Lung (tissue), 12 donors: ENCODE measurements around the gene MATR3. TPM values are rescaled to one million over a fixed set of nuclear protein-coding genes. Genes with fewer than 3 reads are reported as not detected.

Source experiments
- ATAC-seq: fragments of 200-7000 bp; cut with Tn5 transposase; one replicate; pipeline ENCODE4 v1.9.1; 2020; ENCODE audit warnings: moderate number of reproducible peaks; ENCODE audit not compliant: insufficient read depth, low FRiP score
- DNase-seq, 3 donors: peaks; one replicate each; pipeline ENCODE4 v3.0.0-alpha.2; 2013 to 2017
- H3K27ac ChIP-seq, 2 donors: one replicate each; pipeline ENCODE4 v1.5.1; 2013; ENCODE audit warnings: mild to moderate bottlenecking in 2 of 2, moderate library complexity in 2 of 2, control low read depth in 1 of 2, inconsistent platforms in 1 of 2, low read depth in 1 of 2, low read length in 1 of 2
- H3K27me3 ChIP-seq, 3 donors: one replicate each; pipeline ENCODE4 v1.5.1; 2013; ENCODE audit warnings: low read length in 2 of 3; ENCODE audit not compliant: control insufficient read depth in 3 of 3, insufficient read depth in 3 of 3
- H3K36me3 ChIP-seq, 4 donors: one replicate each; pipeline ENCODE4 v1.5.1; 2013; ENCODE audit warnings: low read length in 4 of 4, mild to moderate bottlenecking in 1 of 4, moderate library complexity in 1 of 4; ENCODE audit not compliant: control insufficient read depth in 4 of 4, insufficient read depth in 4 of 4
- H3K4me1 ChIP-seq, 5 donors: one replicate each; pipeline ENCODE4 v1.5.1; 2013; ENCODE audit warnings: low read length in 5 of 5, mild to moderate bottlenecking in 2 of 5, moderate library complexity in 1 of 5; ENCODE audit not compliant: control insufficient read depth in 5 of 5, insufficient read depth in 5 of 5
- H3K4me3 ChIP-seq: one replicate; pipeline ENCODE4 v1.5.1; 2013; ENCODE audit warnings: mild to moderate bottlenecking, control low read depth, moderate library complexity
- H3K9ac ChIP-seq, 2 donors: one replicate each; pipeline ENCODE4 v1.5.1; 2013; ENCODE audit warnings: low read length in 2 of 2, control low read depth in 1 of 2; ENCODE audit not compliant: insufficient read depth in 1 of 2
- H3K9me3 ChIP-seq, 4 donors: one replicate each; pipeline ENCODE4 v1.5.1; 2013; ENCODE audit warnings: low read length in 3 of 4, mild to moderate bottlenecking in 1 of 4, moderate library complexity in 1 of 4; ENCODE audit not compliant: control insufficient read depth in 4 of 4, insufficient read depth in 3 of 4
- WGBS, 2 donors: extraction: QIAGEN DNeasy Blood & Tissue Kit; methylation state at CpG; one replicate each; pipeline ENCODE4 v1.1.7; 2013; 5-methylcytosine and 5-hydroxymethylcytosine counted together
- polyA plus RNA-seq, 2 donors: library from polyadenylated mRNA; stranded (reverse); fragments of 200-250 nt; gene quantifications; one replicate each; pipeline ENCODE4 v1.2.1, GENCODE V29; 2013
- total RNA-seq, 2 donors: library from RNA; depleted of rRNA in 1 of 2; stranded (reverse); fragments of >200 nt in 1 of 2; gene quantifications; one replicate each; pipeline ENCODE4 v1.2.1, GENCODE V29; 2014 to 2021
- TF ChIP-seq, protein P1 (sequence below): IDR thresholded peaks from 2 replicates; pipeline ENCODE4 v1.5.1; 2012; ENCODE audit warnings: mild to moderate bottlenecking; ENCODE audit errors: control extremely low read depth, extremely low read depth
- donor health status: control.
- donor health status: control.
- donor health status: Bipolar disorder and iron deficiency.
- donor health status: healthy.
- donor health status: DM: yes; HTN: yes; CAD: no.

The MATR3 gene
- total and polyA plus RNA-seq, 4 donors = 89.9 to 461 (median 100) TPM

DNA sequence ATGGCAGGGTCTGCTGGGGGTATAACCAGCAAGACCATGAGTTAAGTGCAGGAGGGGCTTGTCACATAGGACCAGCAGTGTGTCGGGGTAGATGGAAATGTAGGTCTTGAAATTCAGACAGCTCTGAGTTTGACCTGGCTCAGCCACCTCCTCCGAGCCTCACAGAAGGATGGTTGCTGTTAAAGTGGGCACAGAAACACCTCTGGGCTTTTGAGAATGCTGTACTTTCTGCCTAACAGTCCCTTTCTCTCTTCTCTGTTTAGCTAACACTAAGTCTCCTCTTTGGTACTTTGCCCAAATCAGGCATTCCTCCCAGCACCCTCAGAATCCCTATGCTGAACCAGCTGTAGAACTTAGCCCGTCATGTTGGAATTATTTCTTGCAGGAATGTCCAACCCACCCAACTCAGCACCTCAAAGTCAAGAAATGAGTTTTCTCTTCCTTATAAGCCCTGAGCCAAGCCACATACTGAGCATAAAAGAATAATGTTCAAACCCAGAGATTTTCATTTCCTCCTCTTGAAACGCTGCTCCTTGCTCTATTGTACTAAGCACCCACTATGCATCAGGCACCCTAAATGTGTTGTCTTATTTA is 41.7 kb upstream of the MATR3 start:
- ATAC-seq (no peak), DNase-seq (no peak)
- WGBS, 2 donors = 77 to 80% methylated on average over 4 of the region's 4 CpGs
- Histone ChIP-seq H3K36me3 (no peaks in the 10 kb centered on the region), H3K27me3 (no peaks in the 10 kb centered on the region), H3K9me3 (no peaks in the 10 kb centered on the region), H3K9ac (no peak overlapping the region), H3K4me1 (peaks cover 0 to 3% (median 0%) of the 10 kb centered on the region in 5 donors), H3K4me3 (no peak overlapping the region), H3K27ac (no peak overlapping the region)
- TF ChIP-seq, protein P1, sequence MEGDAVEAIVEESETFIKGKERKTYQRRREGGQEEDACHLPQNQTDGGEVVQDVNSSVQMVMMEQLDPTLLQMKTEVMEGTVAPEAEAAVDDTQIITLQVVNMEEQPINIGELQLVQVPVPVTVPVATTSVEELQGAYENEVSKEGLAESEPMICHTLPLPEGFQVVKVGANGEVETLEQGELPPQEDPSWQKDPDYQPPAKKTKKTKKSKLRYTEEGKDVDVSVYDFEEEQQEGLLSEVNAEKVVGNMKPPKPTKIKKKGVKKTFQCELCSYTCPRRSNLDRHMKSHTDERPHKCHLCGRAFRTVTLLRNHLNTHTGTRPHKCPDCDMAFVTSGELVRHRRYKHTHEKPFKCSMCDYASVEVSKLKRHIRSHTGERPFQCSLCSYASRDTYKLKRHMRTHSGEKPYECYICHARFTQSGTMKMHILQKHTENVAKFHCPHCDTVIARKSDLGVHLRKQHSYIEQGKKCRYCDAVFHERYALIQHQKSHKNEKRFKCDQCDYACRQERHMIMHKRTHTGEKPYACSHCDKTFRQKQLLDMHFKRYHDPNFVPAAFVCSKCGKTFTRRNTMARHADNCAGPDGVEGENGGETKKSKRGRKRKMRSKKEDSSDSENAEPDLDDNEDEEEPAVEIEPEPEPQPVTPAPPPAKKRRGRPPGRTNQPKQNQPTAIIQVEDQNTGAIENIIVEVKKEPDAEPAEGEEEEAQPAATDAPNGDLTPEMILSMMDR = no peak

DNA sequence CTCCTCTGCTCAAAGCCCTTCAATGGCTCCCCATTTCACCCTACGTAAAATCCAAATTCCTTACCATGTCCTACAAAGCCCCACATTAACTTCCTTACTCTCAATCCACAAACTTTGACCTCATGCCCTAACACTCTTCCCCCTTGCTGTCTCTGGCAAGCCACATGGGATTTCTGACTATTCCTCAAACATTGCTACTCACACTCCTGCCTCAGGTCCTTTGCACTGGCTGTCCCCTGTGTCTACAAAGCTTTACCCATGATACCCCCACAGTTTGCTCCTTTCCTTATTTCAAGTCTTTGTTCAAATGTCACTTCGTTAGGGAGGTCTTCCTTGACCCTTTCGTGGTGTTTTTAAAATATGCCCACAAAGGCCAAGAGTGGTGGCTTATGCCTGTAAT is 40.4 kb upstream of the MATR3 start:
- H3K4me3 ChIP-seq = no peak overlapping the region
- TF ChIP-seq, protein P1 = no peak
- no peaks in the 10 kb centered on the region for H3K36me3 ChIP-seq
- 94 to 97% methylated on average over 3 of the region's 3 CpGs for WGBS, 2 donors
- DNase-seq (no peak), ATAC-seq (no peak)
- no peak overlapping the region for H3K9ac ChIP-seq
- H3K4me1 ChIP-seq = no peaks in the 10 kb centered on the region
- H3K27ac ChIP-seq = no peak overlapping the region
- no peaks in the 10 kb centered on the region for H3K27me3 ChIP-seq
- H3K9me3 ChIP-seq = no peaks in the 10 kb centered on the region

DNA sequence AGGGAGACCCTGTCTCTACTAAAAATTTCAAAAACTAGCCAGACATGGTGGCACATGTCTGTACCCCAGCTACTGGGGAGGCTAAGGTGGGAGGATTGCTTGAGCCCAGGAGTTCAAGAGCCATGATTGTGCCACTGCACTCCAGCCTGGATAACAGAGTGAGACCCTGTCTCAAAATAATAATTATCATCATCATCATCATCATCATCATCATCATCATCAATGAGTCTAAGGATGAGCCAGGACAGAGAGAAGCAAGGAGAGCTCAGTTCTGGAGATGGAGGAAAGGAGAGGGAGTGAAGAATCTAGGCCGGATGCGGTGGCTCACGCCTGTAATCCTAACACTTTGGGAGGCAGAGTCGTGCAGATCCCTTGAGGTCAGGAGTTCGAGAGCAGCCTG is 36.7 kb upstream of the MATR3 start:
- H3K4me3 ChIP-seq = no peak overlapping the region
- H3K9me3 ChIP-seq = no peaks in the 10 kb centered on the region
- no peaks in the 10 kb centered on the region for H3K36me3 ChIP-seq
- 90 to 93% methylated on average over 5 of the region's 5 CpGs for WGBS, 2 donors
- no peak overlapping the region for H3K9ac ChIP-seq
- H3K27ac ChIP-seq = no peak overlapping the region
- no peaks in the 10 kb centered on the region for H3K4me1 ChIP-seq
- TF ChIP-seq, protein P1 = no peak
- ATAC-seq = no peak
- no peaks in the 10 kb centered on the region for H3K27me3 ChIP-seq
- no peak for DNase-seq
